ENCODE data around the gene OPN3.

Gene OPN3

GRCh38 chr1:241596633-241597032, 43.5 kb downstream of the OPN3 start:
- ChIA-PET CTCF (no interaction called here), POLR2A (no interaction called here)
- TF ChIP-seq PKNOX1 (IDR thresholded peaks at IDR 0.05) (no peak), FOXK2 (IDR thresholded peaks at IDR 0.05) (no peak), ELF4 (IDR thresholded peaks at IDR 0.05) (no peak), NFRKB (IDR thresholded peaks at IDR 0.05) (no peak), HDGF (IDR thresholded peaks at IDR 0.05; ENCODE audit: borderline replicate concordance) (no peak)
- DNase-seq (ENCODE audit: extremely low spot score): no peak

- ChIA-PET CTCF (no interaction called here), POLR2A (no interaction called here)
- TF ChIP-seq ELF4 (IDR thresholded peaks at IDR 0.05) (no peak), FOXA1 (IDR thresholded peaks at IDR 0.05) (no peak)
- no peak for DNase-seq (ENCODE audit: extremely low spot score)
Observed at GRCh38 chr1:241593186-241593585, 47.0 kb downstream of the OPN3 start.

- TF ChIP-seq HDGF (IDR thresholded peaks at IDR 0.05; ENCODE audit: borderline replicate concordance) (no peak), NFRKB (IDR thresholded peaks at IDR 0.05) (no peak), TARDBP (IDR thresholded peaks at IDR 0.05) (no peak), SP1 (IDR thresholded peaks at IDR 0.05) (no peak), FOXA1 (IDR thresholded peaks at IDR 0.05) (no peak), ZNF384 (IDR thresholded peaks at IDR 0.05) (no peak), FOXK2 (IDR thresholded peaks at IDR 0.05) (no peak), ARNT (IDR thresholded peaks at IDR 0.05) (no peak), BHLHE40 (IDR thresholded peaks at IDR 0.05; ENCODE audit: borderline replicate concordance) (no peak), FOXM1 (IDR thresholded peaks at IDR 0.05; ENCODE audit: borderline replicate concordance) (no peak)
- POLR2A ChIA-PET: no interaction called here
- no peak for DNase-seq (ENCODE audit: extremely low spot score)
- CTCF ChIA-PET: no interaction called here
Observed at GRCh38 chr1:241592273-241592958, 47.8 kb downstream of the OPN3 start.

GRCh38 chr1:241591736-241592135, 48.4 kb downstream of the OPN3 start:
- POLR2A ChIA-PET: no interaction called here
- CTCF ChIA-PET: no interaction called here
- DNase-seq (ENCODE audit: extremely low spot score): no peak
- TF ChIP-seq SUZ12 (IDR thresholded peaks at IDR 0.05) (no peak), ELF4 (IDR thresholded peaks at IDR 0.05) (no peak), ZNF384 (IDR thresholded peaks at IDR 0.05) (no peak), NFRKB (IDR thresholded peaks at IDR 0.05) (no peak), CTBP1 (IDR thresholded peaks at IDR 0.05; ENCODE audit: borderline replicate concordance) (no peak), HDGF (IDR thresholded peaks at IDR 0.05; ENCODE audit: borderline replicate concordance) (no peak), FOXA1 (IDR thresholded peaks at IDR 0.05) (no peak), TARDBP (IDR thresholded peaks at IDR 0.05) (no peak), ARNT (IDR thresholded peaks at IDR 0.05) (no peak), FOXK2 (IDR thresholded peaks at IDR 0.05) (no peak), L3MBTL2 (conservative IDR thresholded peaks at IDR 0.05) (no peak), LEF1 (IDR thresholded peaks at IDR 0.05; ENCODE audit: borderline replicate concordance) (no peak), SP1 (IDR thresholded peaks at IDR 0.05) (no peak), BHLHE40 (IDR thresholded peaks at IDR 0.05; ENCODE audit: borderline replicate concordance) (no peak), FOXM1 (IDR thresholded peaks at IDR 0.05; ENCODE audit: borderline replicate concordance) (no peak), PKNOX1 (IDR thresholded peaks at IDR 0.05) (no peak)

GRCh38 chr1:241591317-241591716, 48.9 kb downstream of the OPN3 start:
- no peak for TF ChIP-seq ZNF384 (IDR thresholded peaks at IDR 0.05)
- TF ChIP-seq L3MBTL2 (conservative IDR thresholded peaks at IDR 0.05): no peak
- TF ChIP-seq FOXK2 (IDR thresholded peaks at IDR 0.05): no peak
- no peak for TF ChIP-seq HDGF (IDR thresholded peaks at IDR 0.05; ENCODE audit: borderline replicate concordance)
- TF ChIP-seq LEF1 (IDR thresholded peaks at IDR 0.05; ENCODE audit: borderline replicate concordance): no peak
- TF ChIP-seq ELF4 (IDR thresholded peaks at IDR 0.05): no peak
- no peak for TF ChIP-seq TARDBP (IDR thresholded peaks at IDR 0.05)
- no peak for TF ChIP-seq NFRKB (IDR thresholded peaks at IDR 0.05)
- no peak for TF ChIP-seq CTBP1 (IDR thresholded peaks at IDR 0.05; ENCODE audit: borderline replicate concordance)
- TF ChIP-seq PKNOX1 (IDR thresholded peaks at IDR 0.05): no peak
- no peak for TF ChIP-seq ARNT (IDR thresholded peaks at IDR 0.05)
- no peak for TF ChIP-seq SUZ12 (IDR thresholded peaks at IDR 0.05)
- no peak for TF ChIP-seq FOXA1 (IDR thresholded peaks at IDR 0.05)
- no peak for TF ChIP-seq FOXM1 (IDR thresholded peaks at IDR 0.05; ENCODE audit: borderline replicate concordance)
- no peak for TF ChIP-seq BHLHE40 (IDR thresholded peaks at IDR 0.05; ENCODE audit: borderline replicate concordance)
- TF ChIP-seq SP1 (IDR thresholded peaks at IDR 0.05): no peak
- CTCF ChIA-PET: no interaction called here
- POLR2A ChIA-PET: no interaction called here
- no peak for DNase-seq (ENCODE audit: extremely low spot score)

- TF ChIP-seq CTBP1 (IDR thresholded peaks at IDR 0.05; ENCODE audit: borderline replicate concordance) (no peak), NFRKB (IDR thresholded peaks at IDR 0.05) (no peak), PKNOX1 (IDR thresholded peaks at IDR 0.05) (no peak), TARDBP (IDR thresholded peaks at IDR 0.05) (no peak), L3MBTL2 (conservative IDR thresholded peaks at IDR 0.05) (no peak), FOXK2 (IDR thresholded peaks at IDR 0.05) (no peak), FOXA1 (IDR thresholded peaks at IDR 0.05) (no peak), ZNF384 (IDR thresholded peaks at IDR 0.05) (no peak), HDGF (IDR thresholded peaks at IDR 0.05; ENCODE audit: borderline replicate concordance) (no peak)
- ChIA-PET POLR2A (no interaction called here), CTCF (no interaction called here)
- DNase-seq (ENCODE audit: extremely low spot score): no peak
Observed at GRCh38 chr1:241590719-241591118, 49.5 kb downstream of the OPN3 start.

Data from HEK293T (cell line).